PFSK-1 (cell line): ENCODE data around the gene ZDHHC24.
A peak's percentile ranks its signal among the peaks of the same experiment; 100 is the strongest.

Experiments
- FOXP2 ChIP-seq: optimal IDR thresholded peaks from 2 replicates; pipeline ENCODE3; 2011; ENCODE audit warnings: borderline replicate concordance, control low read depth, inconsistent platforms; ENCODE audit not compliant: insufficient read depth; ENCODE audit errors: extremely low read length, extremely low read depth
- POLR2AphosphoS5 ChIP-seq: IDR thresholded peaks from 2 replicates; pipeline ENCODE4 v1.6.1; 2012; ENCODE audit warnings: low read depth, mild to moderate bottlenecking, control low read depth, low read length, moderate library complexity
- SIN3A ChIP-seq: IDR thresholded peaks from 2 replicates; pipeline ENCODE4 v1.6.1; 2012; ENCODE audit warnings: mild to moderate bottlenecking, low read length, moderate library complexity, borderline replicate concordance; ENCODE audit not compliant: insufficient read depth
- TAF1 ChIP-seq: IDR thresholded peaks from 2 replicates; pipeline ENCODE4 v1.6.1; 2012; ENCODE audit warnings: low read length, control low read depth, borderline replicate concordance; ENCODE audit not compliant: insufficient read depth
- TF ChIP-seq, protein P1 (sequence below), 2 experiments: IDR thresholded peaks; 2 replicates each; pipeline versions ENCODE4 v1.6.1 to v1.8.0; 2011 to 2012; ENCODE audit warnings: low read depth in 2 of 2, low read length in 2 of 2, control low read depth in 1 of 2, inconsistent platforms in 1 of 2, mild to moderate bottlenecking in 1 of 2, moderate library complexity in 1 of 2; ENCODE audit not compliant: insufficient read depth in 1 of 2

ZDHHC24 gene

DNA sequence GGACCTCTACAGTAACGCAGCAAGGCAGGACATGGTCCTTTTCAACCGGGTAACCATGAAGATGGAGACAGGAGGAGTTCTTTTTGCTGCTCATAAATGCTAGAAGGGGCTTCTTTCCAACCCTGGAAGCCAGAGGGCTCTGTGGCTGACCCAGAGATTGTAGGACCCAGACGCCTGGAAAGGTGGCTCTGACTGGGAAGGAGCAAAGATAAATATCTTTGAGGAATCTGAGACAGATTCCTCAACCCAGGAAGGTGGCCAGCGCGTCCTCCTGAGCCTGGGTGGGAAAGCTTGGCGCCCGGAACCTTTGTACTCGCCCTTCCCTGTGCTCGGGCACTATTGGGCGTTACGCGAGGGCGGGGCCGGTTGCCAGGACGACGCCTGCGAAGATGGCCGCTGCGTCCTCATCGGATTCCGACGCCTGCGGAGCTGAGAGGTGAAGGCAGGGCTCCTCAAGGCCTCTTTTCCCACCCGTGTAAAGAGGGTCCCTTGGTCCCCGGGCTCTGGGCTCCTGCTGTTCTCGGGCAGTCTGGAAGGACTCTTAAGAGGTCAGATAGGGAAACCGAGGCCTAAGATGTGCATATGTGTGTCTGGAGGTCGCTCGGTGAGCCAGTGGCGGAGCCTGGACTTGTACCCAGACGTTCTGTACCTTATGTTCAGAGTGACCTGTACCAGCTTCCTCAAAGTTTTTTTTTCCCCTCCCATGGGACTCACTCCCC is 35.4 kb downstream of the ZDHHC24 start, which contains the start of gene BBS1:
BBS1 (plus strand) TSS at position 365 of the 719 bp plus-strand sequence; CDS start at position 390, 25 bp downstream.
- TF ChIP-seq SIN3A (peak; percentile 96; the same call in 1 of the 2 replicates), POLR2AphosphoS5 (peak; percentile 86), TAF1 (peak; percentile 98), FOXP2 (peak; percentile 92)
- TF ChIP-seq, protein P1, sequence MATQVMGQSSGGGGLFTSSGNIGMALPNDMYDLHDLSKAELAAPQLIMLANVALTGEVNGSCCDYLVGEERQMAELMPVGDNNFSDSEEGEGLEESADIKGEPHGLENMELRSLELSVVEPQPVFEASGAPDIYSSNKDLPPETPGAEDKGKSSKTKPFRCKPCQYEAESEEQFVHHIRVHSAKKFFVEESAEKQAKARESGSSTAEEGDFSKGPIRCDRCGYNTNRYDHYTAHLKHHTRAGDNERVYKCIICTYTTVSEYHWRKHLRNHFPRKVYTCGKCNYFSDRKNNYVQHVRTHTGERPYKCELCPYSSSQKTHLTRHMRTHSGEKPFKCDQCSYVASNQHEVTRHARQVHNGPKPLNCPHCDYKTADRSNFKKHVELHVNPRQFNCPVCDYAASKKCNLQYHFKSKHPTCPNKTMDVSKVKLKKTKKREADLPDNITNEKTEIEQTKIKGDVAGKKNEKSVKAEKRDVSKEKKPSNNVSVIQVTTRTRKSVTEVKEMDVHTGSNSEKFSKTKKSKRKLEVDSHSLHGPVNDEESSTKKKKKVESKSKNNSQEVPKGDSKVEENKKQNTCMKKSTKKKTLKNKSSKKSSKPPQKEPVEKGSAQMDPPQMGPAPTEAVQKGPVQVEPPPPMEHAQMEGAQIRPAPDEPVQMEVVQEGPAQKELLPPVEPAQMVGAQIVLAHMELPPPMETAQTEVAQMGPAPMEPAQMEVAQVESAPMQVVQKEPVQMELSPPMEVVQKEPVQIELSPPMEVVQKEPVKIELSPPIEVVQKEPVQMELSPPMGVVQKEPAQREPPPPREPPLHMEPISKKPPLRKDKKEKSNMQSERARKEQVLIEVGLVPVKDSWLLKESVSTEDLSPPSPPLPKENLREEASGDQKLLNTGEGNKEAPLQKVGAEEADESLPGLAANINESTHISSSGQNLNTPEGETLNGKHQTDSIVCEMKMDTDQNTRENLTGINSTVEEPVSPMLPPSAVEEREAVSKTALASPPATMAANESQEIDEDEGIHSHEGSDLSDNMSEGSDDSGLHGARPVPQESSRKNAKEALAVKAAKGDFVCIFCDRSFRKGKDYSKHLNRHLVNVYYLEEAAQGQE (IDR thresholded peaks at IDR 0.05; ENCODE audit: insufficient read depth in 1 of 2, low read depth in 2 of 2, low read length in 2 of 2) = peak in 1 of 2 experiments; percentile 72; a peak in 2 of 4 replicates

DNA sequence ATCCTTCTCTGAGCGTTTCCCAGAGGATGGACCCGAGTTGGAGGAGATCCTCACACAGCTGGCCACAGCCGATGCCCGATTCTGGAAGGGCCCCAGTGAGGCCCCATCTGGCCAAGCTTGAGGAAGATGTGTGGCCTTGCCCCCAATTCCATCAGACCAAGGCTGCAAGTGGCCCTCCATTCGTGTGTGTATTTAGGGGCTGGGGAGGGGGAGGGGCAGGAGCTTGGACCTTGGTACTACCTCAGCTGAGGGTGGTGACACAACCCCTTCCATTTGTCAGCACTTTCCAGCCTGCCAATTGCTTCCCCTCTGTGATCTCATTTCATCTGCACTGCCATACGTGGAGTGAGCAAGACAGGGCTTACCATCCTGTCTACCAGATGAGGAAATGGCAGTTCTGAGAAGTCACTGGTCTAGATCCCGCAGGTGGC is 36.7 kb downstream of the ZDHHC24 start:
- TF ChIP-seq SIN3A (no peak), TAF1 (no peak), POLR2AphosphoS5 (no peak), FOXP2 (no peak)
- TF ChIP-seq, protein P1 (IDR thresholded peaks at IDR 0.05; ENCODE audit: insufficient read depth in 1 of 2, low read depth in 2 of 2, low read length in 2 of 2) = no peak

DNA sequence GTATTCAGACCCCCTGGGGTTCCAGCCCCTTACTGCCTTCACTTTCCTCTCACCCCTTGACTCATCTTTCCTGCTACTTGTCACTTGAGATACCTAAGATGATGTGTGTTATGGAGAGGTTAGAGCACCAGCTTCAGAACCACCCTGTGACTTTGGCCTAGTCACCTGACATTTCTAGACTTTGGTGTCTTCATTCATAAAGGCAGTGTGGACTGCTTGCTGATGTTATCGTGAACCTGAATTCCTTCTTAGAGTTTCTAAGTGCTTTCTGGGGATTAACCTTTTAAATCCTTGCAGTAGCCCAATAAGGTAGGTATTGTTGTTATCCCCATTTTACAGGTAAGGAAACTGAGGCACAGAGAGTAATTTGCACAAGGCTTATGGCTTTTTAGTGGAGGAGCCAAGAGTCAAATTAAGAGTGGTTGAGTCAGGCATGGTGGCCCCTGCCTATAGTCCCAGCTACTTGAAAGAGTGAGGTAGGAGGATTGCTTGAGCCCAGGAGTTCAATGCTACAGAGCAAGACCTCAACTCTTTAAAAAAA is 40.5 kb downstream of the ZDHHC24 start:
- TF ChIP-seq SIN3A = no peak
- TF ChIP-seq, protein P1 (IDR thresholded peaks at IDR 0.05; ENCODE audit: insufficient read depth in 1 of 2, low read depth in 2 of 2, low read length in 2 of 2) = no peak
- TF ChIP-seq TAF1 = no peak
- TF ChIP-seq POLR2AphosphoS5 = no peak
- no peak for TF ChIP-seq FOXP2

DNA sequence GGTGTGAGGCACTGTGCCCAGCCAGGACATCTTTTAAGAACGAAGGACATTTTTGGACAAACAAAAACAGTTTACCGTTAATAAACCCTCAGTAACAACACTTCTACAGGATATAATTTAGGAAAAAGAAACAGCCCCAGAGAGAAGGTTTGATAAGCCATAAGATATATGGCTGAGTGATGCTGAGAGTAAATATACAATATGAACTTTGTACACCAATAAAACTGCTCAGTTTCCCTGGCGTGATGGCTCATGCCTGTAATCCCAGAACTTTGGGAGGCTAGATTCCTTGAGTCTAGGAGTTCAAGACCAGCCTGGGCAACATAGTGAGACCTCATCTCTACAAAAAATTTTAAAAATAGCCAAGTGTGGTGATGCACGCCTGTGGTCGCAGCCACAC is 47.3 kb downstream of the ZDHHC24 start:
- TF ChIP-seq, protein P1 (IDR thresholded peaks at IDR 0.05; ENCODE audit: insufficient read depth in 1 of 2, low read depth in 2 of 2, low read length in 2 of 2) = no peak
- no peak for TF ChIP-seq POLR2AphosphoS5
- TF ChIP-seq FOXP2 = no peak
- no peak for TF ChIP-seq SIN3A
- TF ChIP-seq TAF1 = no peak
